ENCODE measurements around the gene TPK1.

TPK1 gene

DNA sequence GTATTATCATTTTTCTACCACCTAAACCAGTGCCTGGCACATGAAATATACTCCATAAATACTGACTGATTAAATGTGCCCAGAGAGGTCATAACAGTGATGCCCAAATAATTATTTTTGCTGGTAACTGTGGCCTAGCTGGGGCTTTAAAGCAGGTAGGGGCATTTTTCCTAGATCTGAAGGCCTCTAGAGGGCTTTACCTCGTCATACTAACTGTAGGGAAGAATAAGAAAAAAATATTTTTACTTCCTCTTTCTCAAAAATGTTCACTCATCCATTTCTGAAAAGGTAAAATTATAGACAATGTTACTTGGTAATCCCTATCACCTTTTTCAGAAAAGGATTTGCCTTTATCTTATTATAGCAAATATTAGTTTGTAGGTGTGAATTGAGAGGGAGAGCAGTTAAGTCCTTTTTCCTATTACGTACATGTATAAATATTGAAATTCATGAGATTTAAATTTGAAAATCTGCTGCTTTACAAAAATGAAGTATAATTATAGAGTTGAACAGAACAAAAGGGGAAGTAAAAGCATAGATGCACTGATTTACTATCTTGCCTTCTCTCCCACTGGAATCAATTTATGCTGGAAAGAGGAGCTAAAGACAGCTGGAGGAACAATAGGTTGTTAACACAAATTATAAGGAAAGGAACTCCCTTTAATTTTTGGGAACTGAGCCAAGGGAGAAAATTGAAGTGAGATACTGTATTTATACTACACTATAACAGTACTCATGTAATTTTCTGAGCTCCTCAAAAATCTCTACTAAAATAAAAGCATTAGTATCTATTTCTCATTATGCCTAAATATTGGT is 360.8 kb downstream of the TPK1 start:
- TF ChIP-seq CTCF (IDR thresholded peaks at IDR 0.05), result no peak

GRCh38 chr7:144474363-144474762 is 361.5 kb downstream of the TPK1 start:
- TF ChIP-seq CTCF (IDR thresholded peaks at IDR 0.05), result no peak

GRCh38 chr7:144473908-144474307 is 361.9 kb downstream of the TPK1 start:
- TF ChIP-seq CTCF (IDR thresholded peaks at IDR 0.05), result no peak

DNA sequence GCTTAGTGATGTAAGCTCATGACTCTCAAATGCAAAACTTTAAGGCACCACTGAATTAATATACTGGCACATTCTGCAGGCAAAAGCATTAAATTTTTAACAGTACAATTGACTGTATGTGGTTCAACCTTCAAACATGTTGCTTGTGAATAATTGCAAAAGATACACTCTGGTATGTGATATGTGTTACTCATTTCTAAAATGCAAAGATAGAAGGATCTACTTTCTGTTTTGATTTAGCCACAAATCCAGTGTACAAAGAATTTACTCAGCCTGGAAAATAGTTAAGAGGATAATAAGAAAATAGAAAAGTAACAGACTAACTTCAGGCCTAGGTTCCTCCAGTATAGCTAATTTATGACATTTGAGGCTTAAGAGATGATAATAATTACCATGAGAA is 365.8 kb downstream of the TPK1 start:
- no peak for TF ChIP-seq CTCF (IDR thresholded peaks at IDR 0.05)

DNA sequence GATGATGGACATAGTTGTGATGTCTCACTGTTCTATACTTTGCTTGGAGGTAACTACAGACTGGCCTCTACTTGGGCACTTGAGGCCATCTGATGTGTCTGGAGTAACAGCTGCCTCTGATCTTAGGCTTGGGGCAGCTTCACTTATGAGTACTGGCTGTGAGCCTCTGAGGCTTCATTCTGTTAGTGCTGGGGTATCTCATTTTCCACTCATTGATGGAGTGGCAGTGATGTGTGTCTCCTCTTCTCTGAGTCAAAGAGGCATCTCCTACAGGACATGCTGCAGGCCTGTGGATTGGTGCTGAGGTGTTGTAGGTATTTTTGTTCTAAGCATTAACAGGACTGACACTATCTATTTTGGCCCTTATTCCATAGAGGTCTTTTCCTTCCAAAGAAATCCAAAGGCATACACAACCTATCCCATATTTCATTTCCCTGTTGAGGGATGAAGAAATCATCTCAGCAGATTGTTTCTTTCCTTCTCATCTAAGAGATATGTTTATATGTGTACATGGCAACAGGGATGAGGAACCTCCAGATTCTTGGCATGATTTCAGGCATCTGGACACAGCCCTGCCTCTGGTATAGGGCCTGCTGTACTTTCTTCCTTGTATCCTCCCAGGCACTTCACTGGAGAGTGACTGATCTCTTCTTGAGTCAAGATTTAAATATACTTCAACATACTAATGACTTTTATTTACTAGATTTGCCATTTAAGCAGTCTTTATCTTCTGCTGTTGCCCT is 366.7 kb downstream of the TPK1 start:
- TF ChIP-seq CTCF (IDR thresholded peaks at IDR 0.05), result no peak

GRCh38 chr7:144459635-144460034 is 376.2 kb downstream of the TPK1 start:
- TF ChIP-seq CTCF (IDR thresholded peaks at IDR 0.05), result no peak

GRCh38 chr7:144455040-144455404 is 380.8 kb downstream of the TPK1 start:
- no peak for TF ChIP-seq CTCF (IDR thresholded peaks at IDR 0.05)
